IPS-18a (cell line): ENCODE data around the gene C12orf42.

Experiments used
- H3K27ac ChIP-seq: one replicate; pipeline ENCODE4 v1.5.1; 2013; ENCODE audit warnings: low read length
- H3K27me3 ChIP-seq: one replicate; pipeline ENCODE4 v1.6.1; 2013; ENCODE audit warnings: mild to moderate bottlenecking, low read length; ENCODE audit not compliant: control insufficient read depth, insufficient read depth
- H3K36me3 ChIP-seq: one replicate; pipeline ENCODE4 v1.6.1; 2013; ENCODE audit warnings: low read depth, low read length; ENCODE audit not compliant: control insufficient read depth
- H3K4me1 ChIP-seq: one replicate; pipeline ENCODE4 v1.6.1; 2013; ENCODE audit warnings: low read depth, low read length; ENCODE audit not compliant: control insufficient read depth
- H3K4me3 ChIP-seq: one replicate; pipeline ENCODE4 v1.5.1; 2013; ENCODE audit warnings: low read length
- H3K9ac ChIP-seq: one replicate; pipeline ENCODE4 v1.6.1; 2013; ENCODE audit warnings: mild to moderate bottlenecking, low read length, moderate library complexity
- H3K9me3 ChIP-seq: one replicate; pipeline ENCODE4 v1.6.1; 2013; ENCODE audit warnings: low read depth, low read length; ENCODE audit not compliant: control insufficient read depth

C12orf42 gene

DNA sequence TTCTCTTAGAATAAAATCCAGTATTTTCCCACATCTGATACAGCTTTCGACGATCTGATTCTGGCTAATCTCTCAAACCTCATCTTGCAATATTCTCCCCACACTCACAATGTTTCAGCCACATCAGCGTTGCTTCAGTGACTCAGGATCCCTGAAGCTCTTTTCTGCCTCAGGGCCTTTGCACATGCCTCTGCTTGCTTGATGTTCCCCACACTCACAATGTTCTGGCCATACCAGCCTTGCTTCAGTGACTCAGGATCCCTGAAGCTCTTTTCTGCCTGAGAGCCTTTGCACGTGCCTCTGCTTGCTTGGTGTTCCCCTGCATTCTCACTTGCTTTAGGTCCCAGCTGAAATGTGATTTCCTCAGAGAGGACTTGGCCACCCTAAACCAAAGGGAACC is 2.6 kb downstream of the C12orf42 start:
- H3K27ac ChIP-seq = no peak overlapping the region
- no peaks in the 10 kb centered on the region for H3K36me3 ChIP-seq
- no peaks in the 10 kb centered on the region for H3K9me3 ChIP-seq
- H3K4me3 ChIP-seq = no peak overlapping the region
- no peak overlapping the region for H3K9ac ChIP-seq
- H3K4me1 ChIP-seq = peaks cover 19% of the 10 kb centered on the region
- H3K27me3 ChIP-seq = peaks cover 13% of the 10 kb centered on the region

- H3K9me3 ChIP-seq = no peaks in the 10 kb centered on the region
- no peak overlapping the region for H3K9ac ChIP-seq
- H3K4me3 ChIP-seq = no peak overlapping the region
- no peak overlapping the region for H3K27ac ChIP-seq
- no peaks in the 10 kb centered on the region for H3K27me3 ChIP-seq
- H3K4me1 ChIP-seq = no peaks in the 10 kb centered on the region
- H3K36me3 ChIP-seq = no peaks in the 10 kb centered on the region
These were observed 13.4 kb downstream of the C12orf42 start for GRCh38 chr12:103482365-103482764.

GRCh38 chr12:103475073-103475472 is 20.7 kb downstream of the C12orf42 start:
- no peaks in the 10 kb centered on the region for H3K9me3 ChIP-seq
- H3K36me3 ChIP-seq = no peaks in the 10 kb centered on the region
- no peaks in the 10 kb centered on the region for H3K4me1 ChIP-seq
- H3K4me3 ChIP-seq = no peak overlapping the region
- no peak overlapping the region for H3K27ac ChIP-seq
- H3K27me3 ChIP-seq = no peaks in the 10 kb centered on the region
- H3K9ac ChIP-seq = no peak overlapping the region

GRCh38 chr12:103470664-103471063 is 25.1 kb downstream of the C12orf42 start:
- no peak overlapping the region for H3K27ac ChIP-seq
- H3K4me3 ChIP-seq = no peak overlapping the region

GRCh38 chr12:103469719-103470118 is 26.0 kb downstream of the C12orf42 start:
- no peak overlapping the region for H3K9ac ChIP-seq
- no peak overlapping the region for H3K27ac ChIP-seq
- peaks cover 19% of the 10 kb centered on the region for H3K4me1 ChIP-seq
- no peaks in the 10 kb centered on the region for H3K36me3 ChIP-seq
- no peak overlapping the region for H3K4me3 ChIP-seq
- H3K9me3 ChIP-seq = no peaks in the 10 kb centered on the region
- no peaks in the 10 kb centered on the region for H3K27me3 ChIP-seq

More at GRCh38 chr12:103470664-103471063, 25.1 kb downstream of the C12orf42 start:
- H3K36me3 ChIP-seq = no peaks in the 10 kb centered on the region
- H3K9me3 ChIP-seq = no peaks in the 10 kb centered on the region
- no peaks in the 10 kb centered on the region for H3K27me3 ChIP-seq
- H3K9ac ChIP-seq = no peak overlapping the region
- peaks cover 19% of the 10 kb centered on the region for H3K4me1 ChIP-seq

GRCh38 chr12:103468837-103469236 is 26.9 kb downstream of the C12orf42 start:
- Histone ChIP-seq H3K9ac (no peak overlapping the region), H3K27ac (no peak overlapping the region), H3K4me1 (peaks cover 19% of the 10 kb centered on the region), H3K9me3 (no peaks in the 10 kb centered on the region), H3K4me3 (no peak overlapping the region), H3K36me3 (no peaks in the 10 kb centered on the region), H3K27me3 (no peaks in the 10 kb centered on the region)

DNA sequence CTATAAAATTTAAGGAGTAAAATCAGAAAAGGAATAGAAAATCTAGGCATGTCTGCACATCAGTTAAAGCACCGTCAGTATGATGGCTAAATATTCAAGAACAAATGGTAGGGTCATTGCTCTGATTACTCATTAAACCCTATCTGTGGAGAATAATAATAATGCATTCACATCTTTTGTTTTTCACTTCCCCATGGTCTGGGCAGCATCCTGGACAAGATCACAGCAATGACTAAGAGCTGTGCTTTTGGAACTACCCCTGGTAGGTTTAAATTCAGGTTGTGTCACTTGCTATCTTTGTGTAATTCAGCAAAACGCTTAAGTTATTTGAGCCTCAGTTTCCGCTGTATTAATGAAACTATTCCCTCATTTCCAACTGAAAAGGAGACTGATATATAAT is 33.1 kb downstream of the C12orf42 start:
- Histone ChIP-seq H3K36me3 (no peaks in the 10 kb centered on the region), H3K4me1 (peaks cover 5% of the 10 kb centered on the region), H3K27ac (no peak overlapping the region), H3K9me3 (no peaks in the 10 kb centered on the region), H3K4me3 (no peak overlapping the region), H3K27me3 (no peaks in the 10 kb centered on the region), H3K9ac (no peak overlapping the region)

DNA sequence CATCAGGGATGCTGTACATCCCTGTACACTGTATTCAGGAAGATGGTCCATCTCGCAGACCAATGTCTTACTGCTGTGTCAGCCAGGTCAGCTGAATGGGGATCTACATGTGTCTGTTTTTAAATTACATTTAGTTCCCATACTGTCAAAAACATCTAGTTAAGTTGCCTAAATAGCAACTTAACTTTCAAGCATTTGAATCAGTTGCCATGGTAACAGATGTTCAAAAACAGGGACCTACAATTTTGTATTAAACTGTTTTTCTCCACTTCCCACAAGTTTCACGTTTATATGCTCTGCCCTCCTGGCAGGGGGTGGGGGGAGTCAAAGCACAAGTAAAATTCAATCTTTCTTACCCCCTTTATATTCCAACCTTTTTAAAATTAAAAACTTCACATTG is 38.3 kb downstream of the C12orf42 start:
- Histone ChIP-seq H3K4me3 (no peak overlapping the region), H3K27ac (no peak overlapping the region), H3K4me1 (peaks cover 3% of the 10 kb centered on the region), H3K27me3 (no peaks in the 10 kb centered on the region), H3K9me3 (no peaks in the 10 kb centered on the region), H3K36me3 (no peaks in the 10 kb centered on the region), H3K9ac (no peak overlapping the region)

DNA sequence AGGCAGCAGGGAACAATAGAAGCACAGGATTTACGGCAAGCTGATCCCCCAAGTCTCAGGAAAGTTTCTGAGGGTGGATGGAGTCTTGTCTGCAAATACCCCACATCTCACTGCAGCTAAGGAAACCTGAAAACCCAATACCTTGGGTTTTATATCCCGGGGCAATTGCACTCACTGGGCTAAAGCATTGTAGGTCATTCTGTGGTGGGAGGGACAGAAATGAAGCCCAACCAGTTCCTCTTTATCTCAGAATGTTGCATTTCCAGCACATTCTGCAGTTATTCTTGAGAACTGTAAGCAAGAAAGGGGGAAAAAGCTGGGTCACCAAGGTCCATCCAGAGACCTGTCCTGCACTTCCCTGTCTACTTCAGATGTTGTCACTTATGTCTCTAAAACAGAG is 39.8 kb downstream of the C12orf42 start:
- H3K27me3 ChIP-seq = no peaks in the 10 kb centered on the region
- H3K27ac ChIP-seq = no peak overlapping the region
- H3K9ac ChIP-seq = no peak overlapping the region
- H3K36me3 ChIP-seq = no peaks in the 10 kb centered on the region
- no peak overlapping the region for H3K4me3 ChIP-seq
- H3K9me3 ChIP-seq = no peaks in the 10 kb centered on the region
- peaks cover 3% of the 10 kb centered on the region for H3K4me1 ChIP-seq

GRCh38 chr12:103455020-103455763 is 40.6 kb downstream of the C12orf42 start:
- no peaks in the 10 kb centered on the region for H3K36me3 ChIP-seq
- H3K27me3 ChIP-seq = no peaks in the 10 kb centered on the region
- H3K27ac ChIP-seq = no peak overlapping the region
- H3K9me3 ChIP-seq = no peaks in the 10 kb centered on the region
- H3K9ac ChIP-seq = no peak overlapping the region
- no peak overlapping the region for H3K4me3 ChIP-seq
- peaks cover 3% of the 10 kb centered on the region for H3K4me1 ChIP-seq

DNA sequence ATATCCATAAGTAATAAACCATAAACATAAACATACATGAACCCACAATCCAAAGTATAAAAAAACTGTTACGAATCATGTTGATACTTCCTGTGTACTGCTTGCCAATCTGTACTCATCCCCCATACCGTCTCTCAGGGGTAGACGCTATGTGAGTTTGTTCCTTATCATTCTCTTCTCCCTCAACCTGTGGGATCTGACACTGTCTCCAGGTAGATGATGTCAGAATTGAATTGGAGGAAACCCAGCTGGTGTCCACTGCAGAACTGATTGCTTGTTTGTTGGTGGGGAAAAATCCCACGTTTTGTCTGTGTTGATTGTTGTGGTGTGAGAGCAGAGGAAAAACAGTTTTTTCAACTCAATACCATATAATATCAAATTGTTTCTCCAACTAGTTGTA is 50.8 kb downstream of the C12orf42 start:
- Histone ChIP-seq H3K4me1 (peaks cover 17% of the 10 kb centered on the region), H3K4me3 (no peak overlapping the region)

DNA sequence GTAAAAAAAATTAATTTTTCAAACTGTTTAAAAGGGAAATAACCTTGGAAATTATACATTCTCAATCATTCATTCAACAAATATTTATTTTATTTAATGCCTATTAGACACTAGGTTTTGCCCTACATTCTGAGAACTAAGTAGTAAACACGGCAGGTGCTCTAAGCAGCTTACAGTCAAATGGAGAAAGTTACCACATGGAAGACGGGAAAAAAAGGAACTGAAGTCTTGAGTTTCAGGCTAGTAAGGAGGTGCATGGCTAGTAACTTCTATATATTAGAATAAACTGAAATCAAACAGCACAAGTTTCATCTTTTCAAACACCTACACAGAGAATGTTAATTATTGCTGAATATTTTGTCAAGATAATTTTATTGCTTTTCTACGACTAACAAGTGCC is 52.9 kb downstream of the C12orf42 start:
- Histone ChIP-seq H3K4me3 (no peak overlapping the region), H3K4me1 (peaks cover 17% of the 10 kb centered on the region), H3K27ac (no peak overlapping the region), H3K36me3 (no peaks in the 10 kb centered on the region), H3K27me3 (no peaks in the 10 kb centered on the region), H3K9ac (no peak overlapping the region), H3K9me3 (no peaks in the 10 kb centered on the region)

More for the DNA sequence above, 50.8 kb downstream of the C12orf42 start:
- Histone ChIP-seq H3K9me3 (no peaks in the 10 kb centered on the region), H3K9ac (no peak overlapping the region), H3K27me3 (no peaks in the 10 kb centered on the region), H3K36me3 (no peaks in the 10 kb centered on the region), H3K27ac (peak overlapping the region; percentile 28)
